Measurements from ENCODE around the gene ROPN1B.
"Not testable (repeated sequence)": the region's sequence is repeated elsewhere in the genome, so short reads cannot be mapped to it uniquely, and the experiment has no call there.

The ROPN1B gene

GRCh38 chr3:125958511-125959316 is 10.3 kb upstream of the ROPN1B start:
- no peak for DNase-seq

DNA sequence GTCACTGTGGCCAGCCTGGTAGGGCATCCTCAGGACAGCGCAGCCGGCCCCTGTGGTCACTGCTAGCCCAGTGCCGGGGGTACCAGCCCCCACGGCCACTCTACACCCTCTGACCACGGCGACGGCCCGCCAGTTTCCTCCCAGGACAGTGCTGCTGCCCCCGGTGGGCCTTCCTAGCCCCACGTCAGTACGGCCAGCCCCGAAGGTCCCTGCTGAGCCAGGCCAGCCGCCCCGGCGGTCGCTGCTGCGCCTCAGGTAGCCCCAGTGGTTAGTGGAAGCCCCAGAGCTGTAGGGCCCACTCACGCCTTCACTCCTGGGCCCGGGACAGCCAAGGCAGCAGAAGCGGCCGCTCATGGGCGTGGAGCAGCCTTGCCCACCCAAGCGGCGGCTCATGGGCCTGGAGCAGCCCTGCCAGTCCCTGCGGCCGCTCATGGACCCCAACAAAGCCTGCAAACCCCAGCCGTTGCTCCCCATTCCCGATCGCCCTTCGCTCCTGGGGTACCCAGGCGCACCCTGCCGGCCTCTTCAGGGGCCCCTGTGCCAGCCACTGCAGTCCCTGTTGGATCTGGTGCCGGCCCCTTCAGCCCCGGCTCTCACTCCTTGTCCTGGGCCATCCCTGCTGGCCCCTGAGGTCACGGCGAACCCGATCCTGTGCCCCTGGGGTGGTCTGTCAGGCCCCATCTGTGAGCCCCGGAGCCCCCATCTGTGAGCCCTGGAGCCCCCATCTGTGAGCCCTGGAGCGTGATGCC is 9.5 kb upstream of the ROPN1B start:
- DNase-seq: no peak

GRCh38 chr3:125960066-125960424 is 8.9 kb upstream of the ROPN1B start:
- no peak for DNase-seq

DNA sequence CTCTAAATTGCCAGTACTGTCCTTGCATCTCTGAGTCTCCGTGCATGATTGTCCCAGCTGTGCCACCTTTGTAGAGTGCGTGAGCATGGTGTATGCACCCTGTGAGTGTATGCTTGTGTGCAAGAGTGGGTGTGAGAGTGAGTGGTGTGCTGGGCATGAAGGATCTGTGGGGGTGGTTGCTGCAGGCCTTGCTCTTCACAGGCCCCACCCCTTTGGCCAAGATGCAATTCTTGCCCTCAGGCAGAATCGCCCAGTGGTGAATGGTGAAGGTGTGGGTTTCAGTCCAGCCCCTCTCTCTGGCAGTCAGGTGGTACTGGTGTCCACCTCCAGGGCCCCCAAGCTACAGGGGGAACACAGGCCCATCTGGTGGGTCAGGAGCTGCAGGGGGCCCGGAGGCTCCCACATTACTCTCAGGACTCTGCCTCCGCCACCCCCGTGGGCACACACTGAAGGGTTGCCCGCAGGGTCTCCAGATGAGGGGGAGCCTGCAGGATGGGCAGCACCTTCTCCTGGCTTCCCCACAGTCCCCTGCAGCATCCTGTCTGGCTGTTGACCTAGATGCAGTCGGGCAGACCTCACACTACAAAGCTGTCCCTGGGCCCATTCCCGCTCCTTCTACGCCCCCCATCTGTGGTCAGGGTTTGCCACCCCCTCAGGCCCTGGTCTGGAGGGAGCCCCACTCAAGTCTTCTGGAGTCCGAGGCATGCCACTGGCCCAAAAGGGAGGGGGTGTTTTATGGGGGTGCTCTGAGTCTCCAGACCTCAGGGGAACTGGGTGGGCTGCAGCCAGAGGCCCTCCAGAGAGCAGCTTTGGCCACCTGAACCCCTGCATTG is 8.3 kb upstream of the ROPN1B start:
- no peak for DNase-seq

- no peak for DNase-seq
These were observed 7.7 kb upstream of the ROPN1B start for GRCh38 chr3:125961289-125961589.

GRCh38 chr3:125963834-125964233 is 5.1 kb upstream of the ROPN1B start:
- not testable (repeated sequence) for DNase-seq

DNA sequence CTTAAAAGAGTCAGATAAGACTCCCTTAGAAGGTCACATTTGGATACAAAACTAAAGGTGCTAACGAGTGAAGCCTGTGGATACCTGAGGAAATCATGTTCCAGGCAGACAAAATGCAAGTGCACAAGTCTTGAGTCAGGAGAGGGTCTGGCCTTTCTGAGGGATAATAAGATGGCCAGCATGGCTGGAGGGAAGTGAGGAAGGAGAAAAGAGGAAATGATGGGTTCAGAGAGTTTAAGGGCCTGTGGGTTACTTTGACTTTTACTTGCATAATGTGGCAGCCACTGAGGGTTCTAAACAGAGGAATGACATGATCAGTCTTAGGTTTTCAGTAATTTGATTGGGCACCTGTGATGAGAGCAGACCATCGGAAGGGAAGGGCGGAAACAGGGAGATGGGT is 3.5 kb upstream of the ROPN1B start:
- no peak for DNase-seq

- DNase-seq: no peak
These were observed 1.8 kb upstream of the ROPN1B start for GRCh38 chr3:125967156-125967555.

DNA sequence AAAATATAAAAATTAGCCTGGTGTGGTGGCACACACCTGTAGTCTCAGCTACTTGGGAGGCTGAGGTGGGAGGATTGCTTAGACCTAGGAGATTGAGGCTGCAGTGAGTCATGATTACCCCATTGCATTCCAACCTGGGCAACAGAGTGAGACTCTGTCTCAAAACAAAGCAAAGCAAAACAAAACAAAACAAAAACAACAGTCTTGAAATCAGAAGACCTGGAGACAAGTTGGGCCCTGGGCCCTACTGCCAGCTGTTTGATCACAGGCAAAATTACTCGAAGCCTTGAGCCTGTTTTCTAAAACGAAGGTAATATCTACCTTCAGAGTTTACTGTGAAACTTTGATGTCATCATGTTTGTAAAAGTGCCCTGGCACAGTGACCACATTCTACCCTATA is 857 bp upstream of the ROPN1B start:
- not testable (repeated sequence) for DNase-seq

GRCh38 chr3:125971997-125972944 is 3.3 kb downstream of the ROPN1B start:
- peak; percentile 81 for DNase-seq

- not testable (repeated sequence) for DNase-seq
These were observed 6.4 kb downstream of the ROPN1B start for GRCh38 chr3:125975245-125976002.

DNA sequence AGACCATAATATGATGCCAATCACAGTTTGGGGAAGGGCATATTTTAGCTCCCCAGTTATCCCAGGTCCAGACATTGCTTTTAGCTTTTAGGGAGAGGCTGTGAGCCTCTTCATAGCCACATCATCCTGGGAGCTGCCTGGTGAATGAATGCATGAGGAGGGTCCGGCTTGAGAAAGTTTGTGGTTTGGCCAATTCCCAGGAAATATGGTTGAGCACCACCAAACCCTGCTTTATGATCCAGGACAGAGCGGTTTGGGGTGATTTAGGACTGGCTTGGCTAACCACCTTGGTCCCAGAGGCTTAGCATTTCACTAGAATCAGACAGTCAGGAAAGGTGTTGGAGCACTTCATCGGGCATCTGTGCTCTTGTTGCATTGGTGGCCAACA is 7.0 kb downstream of the ROPN1B start:
- DNase-seq: not testable (repeated sequence)

DNA sequence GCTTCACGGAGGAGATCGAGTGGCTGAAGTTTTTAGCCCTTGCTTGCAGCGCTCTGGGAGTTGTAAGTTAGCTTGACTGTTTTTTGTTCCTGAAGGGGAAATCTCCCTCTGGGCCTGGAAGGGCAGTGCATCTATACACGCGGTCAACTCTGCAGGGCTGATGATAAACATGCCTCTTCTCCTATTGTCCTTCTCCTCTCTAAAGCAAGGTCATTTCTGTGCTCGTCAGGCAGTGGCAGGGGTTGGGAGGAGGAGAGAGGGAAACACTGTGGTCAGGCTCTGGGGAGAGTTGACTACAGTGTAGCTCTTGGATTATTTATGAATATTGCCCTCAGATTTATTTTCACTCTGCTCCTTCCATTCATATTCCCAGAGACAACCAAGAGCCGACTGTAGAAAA is 8.1 kb downstream of the ROPN1B start:
- not testable (repeated sequence) for DNase-seq

DNA sequence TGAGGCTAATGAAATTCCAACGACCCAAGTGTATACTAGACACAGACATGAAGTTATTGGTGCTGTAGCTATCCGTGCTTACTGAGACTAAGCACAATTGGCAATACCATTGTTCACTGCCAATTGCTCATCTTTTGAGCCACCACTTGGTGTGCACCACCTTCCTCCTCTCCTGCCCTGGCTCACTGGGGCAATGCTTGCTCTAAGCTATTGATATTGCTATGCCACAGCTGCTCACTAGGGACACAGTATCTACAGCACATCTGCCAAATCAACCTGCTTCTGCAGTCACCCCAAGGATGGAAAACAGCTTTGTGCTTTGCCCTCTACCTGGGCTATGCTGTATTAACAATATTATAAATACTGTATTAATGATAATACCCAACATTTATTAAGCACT is 16.0 kb downstream of the ROPN1B start:
- DNase-seq: not testable (repeated sequence)

DNA sequence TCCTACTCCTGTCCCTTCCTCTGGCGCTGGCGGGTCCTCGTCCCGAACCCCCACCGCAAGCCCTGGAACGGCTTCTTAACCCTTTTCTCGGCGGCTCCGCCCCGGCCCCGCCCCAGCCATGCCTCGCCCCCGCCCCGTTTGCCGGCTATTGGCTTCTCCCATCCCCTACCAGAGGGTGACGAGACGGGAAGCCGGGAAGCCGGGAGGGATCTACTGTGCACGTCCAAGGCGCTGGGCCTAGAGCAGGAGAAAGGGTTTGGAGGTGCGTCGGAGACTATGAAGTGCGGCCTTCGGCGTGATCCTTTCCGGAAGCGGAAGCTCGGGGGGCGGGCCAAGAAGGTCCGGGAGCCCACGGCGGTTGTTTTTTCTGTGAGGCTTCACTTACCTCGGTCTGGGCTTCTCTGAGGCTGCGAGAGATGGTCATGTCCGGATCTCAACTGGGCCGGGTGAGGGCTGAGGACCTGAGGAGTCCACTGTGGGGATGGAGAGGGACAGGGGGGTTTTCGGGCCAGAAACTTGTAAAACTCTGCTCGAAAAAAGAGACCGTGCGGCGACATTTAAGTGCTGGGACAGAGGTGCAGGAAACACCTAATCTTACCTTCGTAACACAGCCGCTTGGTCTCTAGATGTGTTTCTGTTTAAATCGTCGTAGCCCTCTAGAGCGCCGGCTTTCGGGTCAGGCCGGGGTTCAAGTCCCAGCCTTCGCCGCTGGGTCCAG is 21.4 kb downstream of the ROPN1B start:
- peak; percentile 96 for DNase-seq

- not testable (repeated sequence) for DNase-seq
These were observed 27.8 kb downstream of the ROPN1B start for GRCh38 chr3:125996751-125997150.

DNA sequence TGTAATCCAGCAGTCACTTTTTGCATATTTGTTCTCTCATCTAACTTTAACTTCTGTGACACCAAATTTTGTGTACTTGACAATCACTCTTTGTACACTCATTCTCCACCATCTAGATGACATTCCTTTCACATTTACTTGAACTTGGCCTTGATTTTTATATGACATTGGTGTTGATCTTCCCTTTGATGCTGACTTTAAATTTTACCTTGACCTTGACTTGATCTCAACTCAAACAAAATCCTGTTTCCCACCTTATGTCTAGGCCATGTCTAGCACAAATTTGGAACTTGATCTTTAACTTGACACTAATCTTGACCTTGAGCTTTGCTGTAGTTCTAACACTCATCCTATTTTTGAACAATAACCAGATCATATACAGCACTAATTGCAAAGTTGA is 33.2 kb downstream of the ROPN1B start:
- DNase-seq: no peak

- no peak for DNase-seq
These were observed 34.6 kb downstream of the ROPN1B start for GRCh38 chr3:126003447-126004190.

DNA sequence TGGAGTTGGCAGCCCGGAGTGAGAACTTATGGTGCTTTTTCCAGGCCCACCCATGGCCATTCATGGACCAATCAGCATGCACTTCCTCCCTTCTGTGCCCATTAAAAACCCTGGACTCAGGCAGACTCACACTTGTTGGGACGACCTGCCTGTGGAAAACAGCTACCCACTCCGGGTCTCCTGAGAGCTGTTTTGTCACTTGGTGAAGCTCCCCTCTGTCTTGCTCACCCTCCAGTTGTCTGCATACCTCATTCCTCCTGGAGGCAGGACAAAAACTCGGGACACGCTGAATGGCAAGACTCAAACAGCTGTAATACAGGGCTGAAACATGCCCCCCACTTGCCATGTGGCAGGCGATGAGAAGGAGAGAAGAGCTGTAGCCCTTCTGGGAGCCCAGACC is 35.2 kb downstream of the ROPN1B start:
- no peak for DNase-seq

DNA sequence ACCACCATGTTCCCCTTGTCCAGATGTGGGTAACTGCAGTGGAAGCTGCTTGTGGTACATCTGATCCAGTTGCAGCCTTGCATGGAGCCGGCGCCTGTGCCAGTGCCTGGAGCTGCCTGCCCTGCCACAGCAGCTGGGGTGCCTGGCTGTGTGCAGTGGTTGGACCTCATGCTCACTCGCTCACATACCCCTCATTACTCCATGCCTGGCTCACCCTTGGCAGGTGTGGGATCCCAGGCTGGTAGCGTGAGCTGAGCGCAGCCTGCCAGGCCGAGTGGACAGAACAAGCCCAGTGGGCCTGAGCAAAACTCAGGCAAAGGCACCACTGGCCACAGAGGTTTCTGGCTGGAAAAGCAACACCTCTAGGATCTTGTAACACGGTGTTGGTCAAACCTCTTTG is 35.7 kb downstream of the ROPN1B start:
- no peak for DNase-seq
